K562 (cell line): ENCODE measurements around the gene WWP2.

Experiments
- MYNN ChIP-seq, 2 experiments: sonication (generic); formaldehyde crosslinking in 1 of 2; IDR thresholded peaks; 2 replicates each; pipeline versions ENCODE4 v1.5.0 to v1.6.1; 2016 to 2020; ENCODE audit warnings: antibody characterized with exemption in 1 of 2, missing genetic modification reagents in 1 of 2
- SMC3 ChIP-seq: conservative IDR thresholded peaks from 2 replicates; pipeline ENCODE4 v1.6.1; 2011; ENCODE audit warnings: low read depth, low read length, improper control_type of control experiment; ENCODE audit not compliant: insufficient read depth
- TBL1XR1 ChIP-seq, 2 experiments: IDR thresholded peaks; 2 replicates each; pipeline ENCODE4 v1.6.1; 2012; ENCODE audit warnings: improper control_type of control experiment in 2 of 2, low read length in 2 of 2, mild to moderate bottlenecking in 1 of 2

DNA sequence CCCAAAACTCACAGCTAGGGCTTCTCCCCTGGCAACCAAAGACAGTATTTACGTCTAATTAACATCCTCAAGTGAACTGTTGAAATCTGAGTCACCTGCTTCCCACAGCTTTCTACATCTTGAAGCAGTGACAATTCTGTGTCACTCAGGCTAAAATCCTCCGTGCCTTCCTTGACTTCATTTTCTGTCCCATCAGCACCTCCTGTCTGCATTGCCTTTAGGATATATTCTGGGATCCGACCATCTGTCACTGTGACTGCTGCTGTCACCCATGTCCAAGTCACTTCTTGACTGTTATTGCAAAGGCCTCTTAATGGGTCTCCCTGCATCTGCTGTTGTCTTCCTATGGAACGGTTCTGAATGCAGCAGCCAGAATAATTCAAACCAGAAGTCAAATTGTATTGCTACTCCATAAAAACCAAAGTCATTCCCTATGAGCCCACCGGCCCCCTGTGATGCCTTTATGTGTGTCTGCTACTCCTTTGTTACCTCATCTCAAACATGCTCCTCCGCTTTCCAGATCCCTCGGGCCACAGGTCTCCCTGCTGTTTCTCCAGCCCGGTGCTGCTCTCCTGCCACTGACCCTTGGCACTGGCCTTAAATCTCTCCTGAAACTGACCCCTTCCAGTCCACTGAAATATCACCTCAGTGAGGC is 56.9 kb downstream of the WWP2 start:
- TF ChIP-seq TBL1XR1 (IDR thresholded peaks at IDR 0.05; ENCODE audit: low read length in 2 of 2) = no peak
- no peak for TF ChIP-seq MYNN (IDR thresholded peaks at IDR 0.05)
- no peak for TF ChIP-seq MYNN (CRISPR knock-in tag; IDR thresholded peaks at IDR 0.05)
- no peak for TF ChIP-seq SMC3
